Endothelial cell of umbilical vein (primary cell): Measurements from ENCODE around the gene XAGE1B. TPM values are rescaled to one million over a fixed set of nuclear protein-coding genes. Genes with fewer than 3 reads are reported as not detected.
"Not testable (repeated sequence)": the region's sequence is repeated elsewhere in the genome, so short reads cannot be mapped to it uniquely, and the experiment has no call there.

ENCODE experiments used
- BruUV-seq: library from RNA; stranded (reverse); fragments of 400-500 nt; replicated peaks from 2 replicates; lab custom pipeline; 2021; lab: Mats Ljungman, UMichigan
- CTCF ChIA-PET: fragments of 300-600, 350-600 bp; sonication (Branson Sonifier 250); formaldehyde crosslinking; loops from one replicate; lab custom pipeline; 2021; ENCODE audit warnings: antibody characterized with exemption, inconsistent platforms; lab: Charles Lee
- POLR2A ChIA-PET: fragments of 300-600, 350-600 bp; sonication (Branson Sonifier 250); formaldehyde crosslinking; loops from one replicate; lab custom pipeline; 2021; ENCODE audit warnings: antibody characterized with exemption, inconsistent platforms; lab: Charles Lee
- DNase-seq: peaks from one replicate; pipeline ENCODE4 v3.0.0-alpha.2; 2011; ENCODE audit warnings: low read depth, low spot score
- FAIRE-seq: peaks from 2 replicates; lab custom pipeline; 2011; peaks lifted over from hg19 to GRCh38; lab: Jason Lieb, UNC
- H2AFZ ChIP-seq: 2 replicates; pipeline ENCODE4 v1.6.0; 2012; ENCODE audit warnings: low read depth, low read length, control low read depth, inconsistent platforms
- H3K27ac ChIP-seq: 2 replicates; pipeline ENCODE4 v1.5.1; 2011; ENCODE audit warnings: low read depth, mild to moderate bottlenecking, control low read depth, low read length, moderate library complexity; ENCODE audit not compliant: insufficient read depth
- H3K27me3 ChIP-seq, 2 experiments: 2 replicates each; pipeline versions ENCODE4 v1.6.0 to v1.6.1; 2011; ENCODE audit warnings: low read length in 2 of 2, mixed read lengths in 1 of 2; ENCODE audit not compliant: control insufficient read depth in 2 of 2, insufficient read depth in 2 of 2
- H3K36me3 ChIP-seq, 2 experiments: 2 replicates in 1 of 2; 3 replicates in 1 of 2; pipeline ENCODE4 v1.5.1; 2011; ENCODE audit warnings: low read length in 2 of 2, mild to moderate bottlenecking in 1 of 2, moderate library complexity in 1 of 2; ENCODE audit not compliant: control insufficient read depth in 2 of 2, insufficient read depth in 2 of 2; ENCODE audit errors: extremely low read depth in 1 of 2
- H3K4me1 ChIP-seq: 3 replicates; pipeline ENCODE4 v1.5.1; 2011; ENCODE audit warnings: mild to moderate bottlenecking, low read length; ENCODE audit not compliant: control insufficient read depth, insufficient read depth; ENCODE audit errors: extremely low read depth
- H3K4me2 ChIP-seq: 2 replicates; pipeline ENCODE4 v1.6.1; 2011; ENCODE audit warnings: low read length, control low read depth, mixed read lengths; ENCODE audit not compliant: insufficient read depth
- H3K4me3 ChIP-seq, 3 experiments: fragments of 200-600 bp in 1 of 3; sonication (generic), shearing (Covaris generic) in 1 of 3; replicated peaks in 1 of 3; 2 replicates each; pipeline ENCODE4 v1.5.1; 2011 to 2016; ENCODE audit warnings: control low read depth in 3 of 3, low read length in 3 of 3, mild to moderate bottlenecking in 2 of 3, inconsistent platforms in 1 of 3, low read depth in 1 of 3, moderate library complexity in 1 of 3; ENCODE audit not compliant: insufficient read depth in 1 of 3
- H3K79me2 ChIP-seq: 2 replicates; pipeline ENCODE4 v1.6.0; 2012; ENCODE audit warnings: low read length, inconsistent platforms; ENCODE audit not compliant: control insufficient read depth, insufficient read depth
- H3K9ac ChIP-seq: replicated peaks from 2 replicates; pipeline ENCODE3; 2011; ENCODE audit warnings: low read length, control low read depth; ENCODE audit not compliant: insufficient read depth; ENCODE audit errors: extremely low read depth
- H3K9me1 ChIP-seq: replicated peaks from 3 replicates; pipeline ENCODE4 v1.6.0; 2011; ENCODE audit warnings: mild to moderate bottlenecking, low read length; ENCODE audit not compliant: control insufficient read depth, insufficient read depth; ENCODE audit errors: extremely low read depth
- H3K9me3 ChIP-seq: replicated peaks from 2 replicates; pipeline ENCODE4 v1.5.1; 2012; ENCODE audit warnings: low read length, inconsistent platforms; ENCODE audit not compliant: control insufficient read depth, insufficient read depth
- H4K20me1 ChIP-seq: replicated peaks from 2 replicates; pipeline ENCODE3; 2011; ENCODE audit warnings: mild to moderate bottlenecking, low read length; ENCODE audit not compliant: control insufficient read depth, insufficient read depth; ENCODE audit errors: extremely low read depth
- EZH2 ChIP-seq: IDR thresholded peaks from 2 replicates; pipeline ENCODE4 v1.6.1; 2012; ENCODE audit warnings: borderline replicate concordance, low read depth, mild to moderate bottlenecking, moderate library complexity, low read length, inconsistent platforms; ENCODE audit not compliant: severe bottlenecking
- FOS ChIP-seq: IDR thresholded peaks from 2 replicates; pipeline ENCODE4 v1.6.1; 2011; ENCODE audit warnings: mild to moderate bottlenecking, low read length, moderate library complexity, borderline replicate concordance; ENCODE audit not compliant: insufficient read depth
- GATA2 ChIP-seq: IDR thresholded peaks from 2 replicates; pipeline ENCODE4 v1.7.0; 2011; ENCODE audit warnings: low read depth, mild to moderate bottlenecking, moderate library complexity, mixed read lengths, low read length; ENCODE audit not compliant: insufficient read length, insufficient read depth
- JUN ChIP-seq: IDR thresholded peaks from 2 replicates; pipeline ENCODE4 v1.6.1; 2011; ENCODE audit warnings: borderline replicate concordance, low read depth; ENCODE audit not compliant: insufficient read length, insufficient read depth
- MYC ChIP-seq: IDR thresholded peaks from one replicate; pipeline ENCODE4 v1.6.1; 2011; ENCODE audit warnings: mild to moderate bottlenecking, low read depth, low read length
- POLR2A ChIP-seq: IDR thresholded peaks from 2 replicates; pipeline ENCODE4 v1.6.1; 2012; ENCODE audit warnings: low read depth, mild to moderate bottlenecking, control low read depth, low read length
- POLR2AphosphoS5 ChIP-seq: IDR thresholded peaks from 2 replicates; pipeline ENCODE4 v1.6.1; 2012; ENCODE audit warnings: low read depth, mild to moderate bottlenecking, control low read depth, low read length, moderate library complexity; ENCODE audit not compliant: insufficient read depth
- dilution Hi-C: fragments of 300-500 bp; cut with MboI; formaldehyde crosslinking; loops from one replicate; pipeline ENCODE4 v1.15.0; 2019; ENCODE audit warnings: low sequenced_read_pairs; ENCODE audit not compliant: extremely low pct_ligation_motif_present
- intact Hi-C: fragments of 100-400 bp; cut with micrococcal nuclease; formaldehyde crosslinking; loops from one replicate; pipeline ENCODE4 v1.10.0; 2022
- polyA plus RNA-seq, 4 experiments: library from polyadenylated mRNA; depleted of rRNA in 3 of 4; stranded (reverse) in 3 of 4; unstranded in 1 of 4; fragments of >200 nt; gene quantifications; 2 replicates each; pipeline versions ENCODE4 v1.2.1 to v1.2.3, GENCODE V29; 2011 to 2012; ENCODE audit warnings: missing spikeins in 1 of 4
- total RNA-seq: library from RNA; stranded (reverse); gene quantifications from 2 replicates; pipeline ENCODE4 v1.2.3, GENCODE V29; 2021
- TF ChIP-seq, protein P1 (sequence below), 2 donors: IDR thresholded peaks; 1 replicate in 1 of 2; 2 replicates in 1 of 2; pipeline ENCODE4 v1.5.1; 2011; ENCODE audit warnings: low read length in 2 of 2, mild to moderate bottlenecking in 2 of 2, moderate library complexity in 2 of 2, control low read depth in 1 of 2, inconsistent platforms in 1 of 2, low read depth in 1 of 2; ENCODE audit not compliant: insufficient read depth in 1 of 2; ENCODE audit errors: extremely low read depth in 1 of 2
- TF ChIP-seq, protein P2 (sequence below): IDR thresholded peaks from 2 replicates; pipeline ENCODE4 v1.6.1; 2011; ENCODE audit not compliant: insufficient read depth, insufficient read length

XAGE1B gene
- total and polyA plus RNA-seq, 2 donors (not counting 3 experiments of a cell fraction or from before 2014, with no cell fraction given), result not detected

DNA sequence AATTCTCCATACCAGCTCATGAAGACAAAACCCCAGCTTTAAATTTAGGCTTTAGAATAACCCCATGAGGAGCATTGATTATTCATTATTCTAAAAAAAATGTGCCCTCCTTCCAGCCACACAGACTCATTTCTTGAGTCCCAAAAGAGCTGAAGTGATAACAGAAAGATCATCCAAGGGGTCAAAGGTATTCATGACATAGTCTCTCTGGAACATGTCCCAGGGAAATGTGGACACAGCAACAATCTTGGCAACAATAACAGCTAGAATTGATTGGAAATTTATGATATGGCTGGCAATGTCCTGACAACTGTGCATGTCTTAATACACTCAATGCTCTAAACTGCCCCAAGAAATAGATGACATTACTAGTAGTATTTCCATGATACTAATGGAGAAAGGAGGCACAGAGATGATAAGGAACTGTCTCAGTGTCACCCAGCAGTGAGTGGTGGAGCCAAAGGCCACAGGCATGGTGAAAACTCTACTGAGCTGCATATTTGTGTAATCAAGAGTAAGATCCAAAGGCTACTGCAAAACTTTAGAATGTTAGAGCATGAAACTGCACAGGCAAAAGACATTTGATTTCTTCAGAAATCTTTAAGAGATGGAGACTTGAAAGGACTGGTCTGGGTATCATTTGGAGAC lies 37.3 kb upstream of the XAGE1B start:
- Histone ChIP-seq H3K27me3 (no peaks in the 10 kb centered on the region), H3K9me3 (no peaks in the 10 kb centered on the region), H3K79me2 (no peaks in the 10 kb centered on the region), H3K9me1 (no peaks in the 10 kb centered on the region), H3K4me1 (no peaks in the 10 kb centered on the region), H2AFZ (no peak overlapping the region), H3K4me3 (no peak overlapping the region), H3K27ac (no peak overlapping the region), H4K20me1 (no peaks in the 10 kb centered on the region), H3K4me2 (no peak overlapping the region), H3K36me3 (no peaks in the 10 kb centered on the region), H3K9ac (no peak overlapping the region)
- BruUV-seq, result no TSS peak
- POLR2A ChIA-PET, result no interaction called here
- FAIRE-seq (no peak), DNase-seq (no peak)
- intact Hi-C loops (no loop called here), dilution Hi-C loops (no loop called here)
- TF ChIP-seq POLR2AphosphoS5 (no peak), JUN (no peak), FOS (no peak), POLR2A (no peak), GATA2 (no peak), MYC (no peak), EZH2 (no peak)
- TF ChIP-seq, protein P1, sequence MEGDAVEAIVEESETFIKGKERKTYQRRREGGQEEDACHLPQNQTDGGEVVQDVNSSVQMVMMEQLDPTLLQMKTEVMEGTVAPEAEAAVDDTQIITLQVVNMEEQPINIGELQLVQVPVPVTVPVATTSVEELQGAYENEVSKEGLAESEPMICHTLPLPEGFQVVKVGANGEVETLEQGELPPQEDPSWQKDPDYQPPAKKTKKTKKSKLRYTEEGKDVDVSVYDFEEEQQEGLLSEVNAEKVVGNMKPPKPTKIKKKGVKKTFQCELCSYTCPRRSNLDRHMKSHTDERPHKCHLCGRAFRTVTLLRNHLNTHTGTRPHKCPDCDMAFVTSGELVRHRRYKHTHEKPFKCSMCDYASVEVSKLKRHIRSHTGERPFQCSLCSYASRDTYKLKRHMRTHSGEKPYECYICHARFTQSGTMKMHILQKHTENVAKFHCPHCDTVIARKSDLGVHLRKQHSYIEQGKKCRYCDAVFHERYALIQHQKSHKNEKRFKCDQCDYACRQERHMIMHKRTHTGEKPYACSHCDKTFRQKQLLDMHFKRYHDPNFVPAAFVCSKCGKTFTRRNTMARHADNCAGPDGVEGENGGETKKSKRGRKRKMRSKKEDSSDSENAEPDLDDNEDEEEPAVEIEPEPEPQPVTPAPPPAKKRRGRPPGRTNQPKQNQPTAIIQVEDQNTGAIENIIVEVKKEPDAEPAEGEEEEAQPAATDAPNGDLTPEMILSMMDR (IDR thresholded peaks at IDR 0.05; ENCODE audit: extremely low read depth in 1 of 2, insufficient read depth in 1 of 2, low read depth in 1 of 2, low read length in 2 of 2), result no peak
- TF ChIP-seq, protein P2, sequence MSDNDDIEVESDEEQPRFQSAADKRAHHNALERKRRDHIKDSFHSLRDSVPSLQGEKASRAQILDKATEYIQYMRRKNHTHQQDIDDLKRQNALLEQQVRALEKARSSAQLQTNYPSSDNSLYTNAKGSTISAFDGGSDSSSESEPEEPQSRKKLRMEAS, result no peak
- CTCF ChIA-PET, result no interaction called here

DNA sequence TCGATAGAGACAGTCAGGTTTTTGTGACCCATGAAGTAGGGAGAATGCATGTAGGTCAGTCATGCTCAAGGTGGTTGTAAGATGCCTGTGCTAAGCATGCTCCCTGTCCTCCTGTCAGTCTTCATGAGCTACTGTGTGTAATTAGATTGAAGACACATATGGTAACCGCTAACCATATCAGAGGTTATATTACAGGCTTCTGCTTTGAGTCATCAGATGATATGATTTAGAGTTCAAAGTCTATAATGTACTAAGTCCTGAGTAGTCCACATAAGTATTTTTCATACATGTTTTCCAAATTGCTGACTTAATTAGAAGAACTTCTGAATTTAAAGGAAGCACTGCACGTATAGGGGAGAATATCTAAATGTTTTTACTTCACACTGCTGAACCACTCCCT lies 31.9 kb upstream of the XAGE1B start:
- H2AFZ ChIP-seq, dilution Hi-C loops, CTCF ChIA-PET, H3K27me3 ChIP-seq, POLR2A ChIA-PET, H3K4me2 ChIP-seq, H3K4me1 ChIP-seq, H3K9ac ChIP-seq, H3K9me1 ChIP-seq, H3K27ac ChIP-seq, intact Hi-C loops, FAIRE-seq, BruUV-seq, H3K4me3 ChIP-seq, H3K9me3 ChIP-seq, H3K79me2 ChIP-seq, H3K36me3 ChIP-seq, DNase-seq, H4K20me1 ChIP-seq: not testable (repeated sequence)
